Smooth muscle cell (in vitro differentiated cells): ENCODE data around the gene MACROH2A2. TPM values are rescaled to one million over a fixed set of nuclear protein-coding genes. Genes with fewer than 3 reads are reported as not detected.

ENCODE experiments used
- DNase-seq: peaks from one replicate; lab custom pipeline; 2025; ENCODE audit not compliant: unreplicated experiment; lab: John Stamatoyannopoulos, UW
- H2AFZ ChIP-seq: fragments of 200-600 bp; sonication (generic); 2 replicates; pipeline ENCODE4 v1.6.0; 2016; ENCODE audit warnings: antibody characterized with exemption, low read depth, mild to moderate bottlenecking
- H3F3A ChIP-seq: fragments of 200-600 bp; sonication (generic); 2 replicates; pipeline ENCODE4 v1.6.0; 2017; ENCODE audit warnings: antibody characterized with exemption, low read depth
- H3K27ac ChIP-seq: fragments of 200-600 bp; sonication (generic); 2 replicates; pipeline ENCODE4 v1.5.1; 2016; ENCODE audit warnings: low read depth, mild to moderate bottlenecking
- H3K27me3 ChIP-seq: fragments of 200-600 bp; sonication (generic); 2 replicates; pipeline ENCODE4 v1.6.1; 2016; ENCODE audit warnings: low read depth, mild to moderate bottlenecking
- H3K36me3 ChIP-seq: fragments of 200-600 bp; sonication (generic); 2 replicates; pipeline ENCODE4 v1.5.1; 2016; ENCODE audit warnings: low read depth
- H3K4me1 ChIP-seq: fragments of 200-600 bp; sonication (generic); 2 replicates; pipeline ENCODE4 v1.5.1; 2016; ENCODE audit warnings: low read depth
- H3K4me2 ChIP-seq: fragments of 200-600 bp; sonication (generic); 2 replicates; pipeline ENCODE4 v1.6.0; 2016; ENCODE audit warnings: mild to moderate bottlenecking
- H3K4me3 ChIP-seq: fragments of 200-600 bp; sonication (generic); 2 replicates; pipeline ENCODE4 v1.5.1; 2016; ENCODE audit warnings: mild to moderate bottlenecking
- H3K79me2 ChIP-seq: fragments of 200-600 bp; sonication (generic); 2 replicates; pipeline ENCODE4 v1.6.0; 2016; ENCODE audit warnings: low read depth, mild to moderate bottlenecking
- H3K9ac ChIP-seq: fragments of 200-600 bp; sonication (generic); 2 replicates; pipeline ENCODE4 v1.6.0; 2016; ENCODE audit warnings: low read depth
- H3K9me3 ChIP-seq: fragments of 200-600 bp; sonication (generic); replicated peaks from 2 replicates; pipeline ENCODE4 v1.5.1; 2016; ENCODE audit warnings: low read depth
- H4K20me1 ChIP-seq: fragments of 200-600 bp; sonication (generic); 2 replicates; pipeline ENCODE4 v1.6.0; 2016; ENCODE audit warnings: low read depth
- WGBS: methylation state at CpG from one replicate; pipeline ENCODE4 v1.1.7; 2016; ENCODE audit warnings: low lambda C conversion rate; 5-methylcytosine and 5-hydroxymethylcytosine counted together
- polyA plus RNA-seq: library from polyadenylated mRNA; unstranded; fragments of >200 nt; fragmentation: Nextera tagmentation; extraction: Ambion mirVana; gene quantifications from 2 replicates; pipeline ENCODE4 v1.2.1, GENCODE V29; 2016
- total RNA-seq: library from RNA; depleted of rRNA; stranded (reverse); fragments of >200 nt; gene quantifications from 2 replicates; pipeline ENCODE4 v1.2.3, GENCODE V29; 2014
- TF ChIP-seq, protein P1 (sequence below): fragments of 200-600 bp; sonication (generic); IDR thresholded peaks from 2 replicates; pipeline ENCODE4 v1.5.1; 2017; ENCODE audit warnings: borderline replicate concordance, mild to moderate bottlenecking, antibody characterized with exemption; ENCODE audit not compliant: insufficient read depth, poor library complexity, severe bottlenecking

The MACROH2A2 gene
- total and polyA plus RNA-seq, 2 experiments from 2014 or later: 13.4 to 14.0 TPM

DNA sequence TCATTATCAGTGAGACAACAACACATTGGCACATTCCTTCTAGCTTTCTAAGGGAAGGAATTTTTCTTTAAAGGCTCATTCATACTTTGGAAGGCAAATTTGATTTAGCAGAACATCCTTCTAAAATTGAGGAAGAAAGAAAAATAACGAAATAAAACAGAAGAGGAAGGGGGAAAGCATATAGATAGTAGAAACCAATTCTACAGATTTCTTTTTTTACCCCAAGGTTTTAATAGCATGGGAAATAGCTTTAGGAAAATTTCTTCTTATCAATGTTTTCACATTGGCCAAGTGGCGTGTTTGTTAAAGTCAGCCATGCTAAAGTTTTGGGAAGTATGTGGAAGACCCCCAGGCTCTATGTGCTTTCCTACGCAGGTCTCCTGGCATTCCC lies 35.7 kb downstream of the MACROH2A2 start:
- no peak overlapping the region for H3K4me2 ChIP-seq
- no peaks in the 10 kb centered on the region for H3F3A ChIP-seq
- TF ChIP-seq, protein P1, sequence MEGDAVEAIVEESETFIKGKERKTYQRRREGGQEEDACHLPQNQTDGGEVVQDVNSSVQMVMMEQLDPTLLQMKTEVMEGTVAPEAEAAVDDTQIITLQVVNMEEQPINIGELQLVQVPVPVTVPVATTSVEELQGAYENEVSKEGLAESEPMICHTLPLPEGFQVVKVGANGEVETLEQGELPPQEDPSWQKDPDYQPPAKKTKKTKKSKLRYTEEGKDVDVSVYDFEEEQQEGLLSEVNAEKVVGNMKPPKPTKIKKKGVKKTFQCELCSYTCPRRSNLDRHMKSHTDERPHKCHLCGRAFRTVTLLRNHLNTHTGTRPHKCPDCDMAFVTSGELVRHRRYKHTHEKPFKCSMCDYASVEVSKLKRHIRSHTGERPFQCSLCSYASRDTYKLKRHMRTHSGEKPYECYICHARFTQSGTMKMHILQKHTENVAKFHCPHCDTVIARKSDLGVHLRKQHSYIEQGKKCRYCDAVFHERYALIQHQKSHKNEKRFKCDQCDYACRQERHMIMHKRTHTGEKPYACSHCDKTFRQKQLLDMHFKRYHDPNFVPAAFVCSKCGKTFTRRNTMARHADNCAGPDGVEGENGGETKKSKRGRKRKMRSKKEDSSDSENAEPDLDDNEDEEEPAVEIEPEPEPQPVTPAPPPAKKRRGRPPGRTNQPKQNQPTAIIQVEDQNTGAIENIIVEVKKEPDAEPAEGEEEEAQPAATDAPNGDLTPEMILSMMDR: no peak
- DNase-seq: no peak
- whole genome bisulfite sequencing: 92% methylated on average over 3 of the region's 3 CpGs
- H3K36me3 ChIP-seq: no peaks in the 10 kb centered on the region
- no peaks in the 10 kb centered on the region for H3K4me1 ChIP-seq
- H2AFZ ChIP-seq: no peak overlapping the region
- H3K79me2 ChIP-seq: no peaks in the 10 kb centered on the region
- no peaks in the 10 kb centered on the region for H4K20me1 ChIP-seq
- H3K27ac ChIP-seq: no peak overlapping the region
- no peaks in the 10 kb centered on the region for H3K9me3 ChIP-seq
- no peak overlapping the region for H3K9ac ChIP-seq
- no peak overlapping the region for H3K4me3 ChIP-seq
- no peaks in the 10 kb centered on the region for H3K27me3 ChIP-seq

DNA sequence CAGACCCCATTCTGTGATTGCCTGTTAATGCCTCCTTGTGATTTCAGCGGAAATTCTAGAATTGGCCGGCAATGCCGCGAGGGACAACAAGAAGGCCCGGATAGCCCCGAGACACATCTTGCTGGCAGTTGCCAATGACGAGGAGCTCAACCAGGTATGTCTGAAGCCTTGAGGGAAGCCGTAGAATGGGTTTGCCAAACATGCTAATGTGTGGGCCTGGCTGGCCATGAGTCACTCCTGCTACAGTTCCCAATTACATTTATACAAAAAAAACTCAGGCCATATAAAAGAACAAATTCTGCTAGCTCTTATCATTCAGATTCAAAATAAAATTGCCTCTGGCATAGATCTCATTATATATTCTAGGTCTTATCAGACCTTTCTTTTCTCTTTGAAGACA lies 37.4 kb downstream of the MACROH2A2 start:
- 88% methylated on average over 8 of the region's 8 CpGs for WGBS
- no peak overlapping the region for H2AFZ ChIP-seq
- no peak for DNase-seq

DNA sequence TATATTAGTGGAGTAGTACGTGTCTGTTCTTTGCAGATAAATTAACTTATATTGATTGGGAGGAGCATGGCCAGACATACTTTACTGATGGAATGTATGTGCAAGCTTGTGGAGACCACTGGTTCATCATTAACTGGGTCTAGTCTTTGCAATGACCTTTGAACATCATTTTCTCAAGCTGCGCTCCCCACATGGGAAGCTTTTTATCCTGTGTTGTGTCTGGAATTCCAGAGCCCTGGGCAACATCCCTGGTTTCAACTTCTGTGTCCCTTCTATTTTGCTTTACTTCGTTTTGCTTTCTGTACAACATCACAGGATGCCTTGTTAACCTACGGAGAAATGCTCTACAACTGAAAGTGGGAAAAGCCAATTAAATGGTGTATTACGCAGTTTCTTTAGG lies 38.3 kb downstream of the MACROH2A2 start:
- Histone ChIP-seq H3K9ac (no peak overlapping the region), H3K27me3 (no peaks in the 10 kb centered on the region), H3K9me3 (no peaks in the 10 kb centered on the region), H3F3A (no peaks in the 10 kb centered on the region), H3K79me2 (no peaks in the 10 kb centered on the region), H3K27ac (no peak overlapping the region), H3K4me3 (no peak overlapping the region), H3K36me3 (no peaks in the 10 kb centered on the region), H2AFZ (no peak overlapping the region), H3K4me2 (no peak overlapping the region), H3K4me1 (no peaks in the 10 kb centered on the region), H4K20me1 (no peaks in the 10 kb centered on the region)
- DNase-seq: no peak
- TF ChIP-seq, protein P1: no peak
- 92% methylated on average over 5 of the region's 5 CpGs for WGBS

More for the DNA sequence above, 37.4 kb downstream of the MACROH2A2 start:
- H3K79me2 ChIP-seq: no peaks in the 10 kb centered on the region
- no peak overlapping the region for H3K27ac ChIP-seq
- H3K9ac ChIP-seq: no peak overlapping the region
- no peaks in the 10 kb centered on the region for H3K36me3 ChIP-seq
- H3K4me2 ChIP-seq: no peak overlapping the region
- TF ChIP-seq, protein P1: no peak
- H3K9me3 ChIP-seq: no peaks in the 10 kb centered on the region
- H3K27me3 ChIP-seq: no peaks in the 10 kb centered on the region
- no peaks in the 10 kb centered on the region for H4K20me1 ChIP-seq
- H3K4me3 ChIP-seq: no peak overlapping the region
- no peaks in the 10 kb centered on the region for H3K4me1 ChIP-seq
- no peaks in the 10 kb centered on the region for H3F3A ChIP-seq

DNA sequence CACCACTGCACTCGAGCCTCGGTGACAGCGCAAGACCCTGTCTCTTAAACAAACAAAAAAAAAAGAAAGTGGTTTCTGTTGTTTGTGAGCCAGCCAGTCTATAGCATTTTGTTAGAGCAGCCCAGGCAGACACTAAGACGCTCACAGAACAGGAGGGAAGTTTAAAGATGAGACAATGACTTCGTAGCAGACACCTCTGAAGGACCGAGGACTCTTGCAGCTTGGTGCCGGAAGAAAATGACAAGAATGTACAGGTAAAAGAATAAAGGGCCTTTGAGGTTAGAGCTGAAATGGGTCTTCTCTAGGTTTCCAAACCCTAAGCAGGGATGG lies 39.7 kb downstream of the MACROH2A2 start:
- DNase-seq: no peak
- no peaks in the 10 kb centered on the region for H3F3A ChIP-seq
- no peaks in the 10 kb centered on the region for H4K20me1 ChIP-seq
- H3K36me3 ChIP-seq: no peaks in the 10 kb centered on the region
- TF ChIP-seq, protein P1: no peak
- H3K9me3 ChIP-seq: no peaks in the 10 kb centered on the region
- WGBS: 93% methylated on average over 7 of the region's 7 CpGs
- no peaks in the 10 kb centered on the region for H3K27me3 ChIP-seq
- no peak overlapping the region for H2AFZ ChIP-seq
- H3K27ac ChIP-seq: no peak overlapping the region
- H3K4me1 ChIP-seq: no peaks in the 10 kb centered on the region
- H3K4me3 ChIP-seq: no peak overlapping the region
- H3K4me2 ChIP-seq: no peak overlapping the region
- H3K9ac ChIP-seq: no peak overlapping the region
- no peaks in the 10 kb centered on the region for H3K79me2 ChIP-seq
